BLaER1 (cell line): Measurements from ENCODE around the gene BCLAF1.

Experiments used
- H3K27ac ChIP-seq: shearing (Covaris generic); formaldehyde crosslinking; 2 replicates; pipeline ENCODE4 v1.8.1; 2022
- H3K27me3 ChIP-seq: shearing (Covaris generic); formaldehyde crosslinking; 2 replicates; pipeline ENCODE4 v1.8.1; 2022
- H3K36me3 ChIP-seq: shearing (Covaris generic); formaldehyde crosslinking; 2 replicates; pipeline ENCODE4 v1.8.1; 2022
- H3K4me1 ChIP-seq: shearing (Covaris generic); formaldehyde crosslinking; 2 replicates; pipeline ENCODE4 v1.8.1; 2022
- H3K4me2 ChIP-seq: shearing (Covaris generic); formaldehyde crosslinking; 2 replicates; pipeline ENCODE4 v1.8.1; 2022
- H3K4me3 ChIP-seq: shearing (Covaris generic); formaldehyde crosslinking; 2 replicates; pipeline ENCODE4 v1.8.1; 2022
- H3K9ac ChIP-seq: shearing (Covaris generic); formaldehyde crosslinking; 2 replicates; pipeline ENCODE4 v1.8.1; 2022
- H3K9me3 ChIP-seq: shearing (Covaris generic); formaldehyde crosslinking; 2 replicates; pipeline ENCODE4 v1.8.1; 2022
- H4K20me1 ChIP-seq: shearing (Covaris generic); formaldehyde crosslinking; 2 replicates; pipeline ENCODE4 v1.8.1; 2022
- Cebpa-rat ChIP-seq: shearing (Covaris generic); IDR thresholded peaks from 2 replicates; pipeline ENCODE4 v1.8.1; 2022

The BCLAF1 gene

DNA sequence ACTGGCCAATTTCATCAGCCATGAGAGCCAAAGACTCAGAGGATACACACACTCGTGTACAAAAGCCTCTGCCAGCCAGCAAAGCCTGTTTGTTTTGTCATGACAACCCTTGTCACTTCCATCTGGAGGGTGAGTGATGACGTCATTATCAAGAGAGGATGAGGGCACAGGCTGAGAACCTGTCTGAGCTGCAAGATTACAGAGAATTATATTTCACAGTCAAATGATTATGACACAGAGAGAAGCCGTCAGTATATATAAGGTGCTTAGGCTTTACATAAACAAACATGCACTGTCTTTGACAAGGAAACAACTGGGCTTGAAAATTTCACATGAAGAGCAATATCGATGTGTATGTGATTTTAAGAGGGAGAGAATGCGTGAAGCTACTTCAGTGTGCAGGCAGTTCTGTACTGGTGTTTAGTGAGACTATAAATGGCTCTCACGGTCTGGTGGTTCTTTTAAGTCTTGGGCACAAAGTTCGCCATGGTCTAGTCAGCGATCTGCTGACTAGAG, 36.5 kb upstream of the BCLAF1 start:
- H3K9me3 ChIP-seq = no peaks in the 10 kb centered on the region
- H3K36me3 ChIP-seq = no peaks in the 10 kb centered on the region
- no peaks in the 10 kb centered on the region for H3K27me3 ChIP-seq
- no peak overlapping the region for H3K4me3 ChIP-seq
- no peak overlapping the region for H3K9ac ChIP-seq
- H3K4me2 ChIP-seq = peak overlapping the region; percentile 43
- no peak overlapping the region for H3K27ac ChIP-seq
- H3K4me1 ChIP-seq = peaks cover 12% of the 10 kb centered on the region
- TF ChIP-seq Cebpa-rat = no peak
- H4K20me1 ChIP-seq = no peaks in the 10 kb centered on the region

DNA sequence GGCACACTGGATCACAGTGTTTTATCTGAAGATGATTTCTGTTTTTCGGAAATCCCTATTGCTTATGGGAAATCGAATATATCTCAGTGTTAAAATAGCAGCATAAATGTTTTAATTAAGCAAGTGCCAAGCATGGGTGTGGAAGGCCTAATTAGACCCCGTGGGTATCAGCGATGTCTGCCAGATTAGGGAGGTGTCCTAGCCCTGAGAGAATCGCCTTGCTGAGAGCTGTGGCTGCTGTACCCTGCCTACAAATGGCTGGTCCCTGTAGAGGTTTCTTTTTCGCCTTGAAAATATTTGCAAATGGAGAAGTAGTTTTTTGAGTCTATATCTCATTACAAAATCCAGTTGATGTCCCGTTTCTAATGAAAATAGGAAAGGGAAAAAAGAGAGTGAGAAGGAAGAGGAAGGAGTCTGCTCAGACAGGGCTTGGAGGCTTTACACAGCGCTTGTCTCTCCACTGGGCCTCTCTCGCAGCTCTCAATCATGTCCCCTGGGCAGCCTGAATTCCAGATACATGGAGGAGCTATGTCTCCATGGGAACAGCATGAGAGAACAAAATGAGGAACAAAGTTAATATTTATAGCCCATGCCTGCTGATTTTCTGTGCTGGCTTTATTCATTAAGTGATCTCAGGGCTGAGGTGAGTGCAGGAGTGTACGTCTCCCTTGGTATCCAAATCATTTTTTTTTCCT, 35.2 kb upstream of the BCLAF1 start:
- no peak for TF ChIP-seq Cebpa-rat
- H3K4me3 ChIP-seq = no peak overlapping the region
- H3K4me1 ChIP-seq = peaks cover 12% of the 10 kb centered on the region
- no peaks in the 10 kb centered on the region for H3K9me3 ChIP-seq
- H3K27ac ChIP-seq = no peak overlapping the region
- H3K27me3 ChIP-seq = no peaks in the 10 kb centered on the region
- no peak overlapping the region for H3K9ac ChIP-seq
- no peaks in the 10 kb centered on the region for H3K36me3 ChIP-seq
- H3K4me2 ChIP-seq = no peak overlapping the region
- H4K20me1 ChIP-seq = no peaks in the 10 kb centered on the region

DNA sequence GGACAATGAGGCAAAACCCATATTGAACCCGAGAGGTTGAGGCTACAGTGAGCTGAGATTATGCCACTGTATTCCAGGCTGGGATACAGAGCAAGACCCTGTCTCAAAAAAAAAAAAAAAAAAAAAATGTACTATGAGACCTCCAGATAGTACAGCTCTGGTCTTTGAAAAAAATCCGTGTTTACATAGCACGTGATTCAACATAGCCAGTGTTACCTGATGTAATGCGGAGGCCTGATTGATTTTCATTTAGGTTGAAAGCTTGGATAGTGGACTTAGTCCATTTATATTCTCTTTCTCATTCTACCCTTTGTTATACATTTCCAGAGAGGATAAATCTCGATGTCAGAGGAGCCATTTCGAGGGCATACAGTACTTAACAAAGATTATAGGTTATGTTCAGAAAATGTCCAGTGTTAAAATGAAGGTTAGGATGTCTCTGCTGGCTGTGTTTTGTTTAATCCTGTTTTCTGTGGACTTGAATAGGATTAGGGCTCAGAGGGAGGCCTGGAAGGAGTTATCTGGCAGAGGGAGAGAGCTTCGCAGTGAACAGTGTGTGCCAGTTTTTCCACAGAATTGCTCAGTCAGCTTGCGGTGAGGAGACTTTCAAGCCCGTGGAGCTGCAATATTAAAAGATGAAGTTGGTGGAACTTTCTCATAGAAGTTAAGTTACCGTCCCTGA, 33.9 kb upstream of the BCLAF1 start:
- no peak overlapping the region for H3K4me2 ChIP-seq
- no peaks in the 10 kb centered on the region for H3K9me3 ChIP-seq
- no peaks in the 10 kb centered on the region for H3K36me3 ChIP-seq
- H3K9ac ChIP-seq = no peak overlapping the region
- TF ChIP-seq Cebpa-rat = no peak
- H3K4me3 ChIP-seq = no peak overlapping the region
- no peaks in the 10 kb centered on the region for H3K27me3 ChIP-seq
- H3K27ac ChIP-seq = no peak overlapping the region
- no peaks in the 10 kb centered on the region for H4K20me1 ChIP-seq
- H3K4me1 ChIP-seq = peaks cover 12% of the 10 kb centered on the region

- H3K4me1 ChIP-seq = no peaks in the 10 kb centered on the region
- H3K4me3 ChIP-seq = no peak overlapping the region
- H4K20me1 ChIP-seq = no peaks in the 10 kb centered on the region
- H3K9ac ChIP-seq = no peak overlapping the region
- H3K36me3 ChIP-seq = no peaks in the 10 kb centered on the region
- no peaks in the 10 kb centered on the region for H3K27me3 ChIP-seq
- H3K27ac ChIP-seq = no peak overlapping the region
- H3K9me3 ChIP-seq = no peaks in the 10 kb centered on the region
- TF ChIP-seq Cebpa-rat = no peak
- no peak overlapping the region for H3K4me2 ChIP-seq
Measured at GRCh38 chr6:136319732-136320131, 30.1 kb upstream of the BCLAF1 start.

- no peaks in the 10 kb centered on the region for H3K9me3 ChIP-seq
- H3K9ac ChIP-seq = no peak overlapping the region
- no peak for TF ChIP-seq Cebpa-rat
- no peaks in the 10 kb centered on the region for H3K36me3 ChIP-seq
- H3K4me2 ChIP-seq = no peak overlapping the region
- H3K27ac ChIP-seq = no peak overlapping the region
- H3K27me3 ChIP-seq = no peaks in the 10 kb centered on the region
- no peaks in the 10 kb centered on the region for H4K20me1 ChIP-seq
- H3K4me3 ChIP-seq = no peak overlapping the region
- H3K4me1 ChIP-seq = no peaks in the 10 kb centered on the region
Measured at GRCh38 chr6:136318676-136319075, 29.0 kb upstream of the BCLAF1 start.

DNA sequence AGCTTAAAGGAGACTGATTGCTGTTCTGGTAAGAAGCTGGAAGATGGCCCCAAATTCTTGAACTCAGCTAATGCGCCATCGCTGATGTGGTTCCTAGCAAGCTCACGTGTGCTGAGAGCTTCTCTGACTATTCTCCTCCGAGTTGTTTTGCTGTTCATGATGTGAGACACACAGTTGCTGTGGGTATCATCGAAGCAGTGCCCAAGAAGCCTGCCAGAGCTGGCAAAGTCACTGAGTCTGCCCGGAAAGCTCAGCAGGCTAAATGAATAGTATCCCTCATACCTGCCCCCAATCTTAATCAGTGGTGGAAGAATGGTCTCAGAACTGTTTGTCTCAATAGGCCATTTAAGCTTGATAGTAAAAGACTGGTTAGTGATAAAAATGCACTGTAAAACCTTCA, 28.3 kb upstream of the BCLAF1 start:
- no peaks in the 10 kb centered on the region for H4K20me1 ChIP-seq
- no peak for TF ChIP-seq Cebpa-rat
- H3K9me3 ChIP-seq = no peaks in the 10 kb centered on the region
- no peaks in the 10 kb centered on the region for H3K36me3 ChIP-seq
- no peak overlapping the region for H3K4me3 ChIP-seq
- H3K9ac ChIP-seq = no peak overlapping the region
- H3K27me3 ChIP-seq = no peaks in the 10 kb centered on the region
- no peaks in the 10 kb centered on the region for H3K4me1 ChIP-seq
- no peak overlapping the region for H3K27ac ChIP-seq
- H3K4me2 ChIP-seq = no peak overlapping the region

DNA sequence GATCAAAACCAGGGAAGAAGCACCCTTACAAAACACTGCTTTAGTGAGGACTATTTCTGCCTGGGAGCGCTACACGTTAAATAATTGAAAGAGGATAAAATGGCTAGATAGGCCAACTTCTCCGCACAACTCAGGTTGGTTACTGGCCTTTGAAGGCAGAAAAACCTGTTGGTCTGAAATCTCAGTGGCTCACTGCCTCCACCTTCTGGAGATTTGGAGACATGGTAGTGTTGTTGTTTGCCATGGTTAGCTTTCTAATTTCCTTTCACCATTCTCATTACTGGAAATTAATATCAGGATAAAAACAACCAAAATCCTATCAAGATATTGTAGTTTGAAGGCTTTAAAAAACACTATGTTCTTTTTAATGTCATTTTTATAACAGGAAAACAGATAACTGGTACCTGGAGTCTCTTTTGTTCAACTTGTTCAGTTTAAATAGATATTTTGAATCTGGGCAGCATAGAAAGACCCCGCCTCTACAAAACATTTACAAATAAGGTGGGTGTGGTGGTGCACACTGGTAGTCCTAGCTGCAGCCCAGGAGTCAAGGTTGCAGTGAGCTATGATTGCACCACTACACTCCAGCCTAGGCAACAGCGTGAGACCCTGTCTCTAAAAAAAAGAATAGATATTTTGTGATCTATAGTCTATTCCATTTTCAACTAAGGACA, 27.5 kb upstream of the BCLAF1 start:
- no peaks in the 10 kb centered on the region for H3K36me3 ChIP-seq
- H3K4me1 ChIP-seq = no peaks in the 10 kb centered on the region
- H3K4me2 ChIP-seq = no peak overlapping the region
- no peaks in the 10 kb centered on the region for H3K27me3 ChIP-seq
- no peak overlapping the region for H3K27ac ChIP-seq
- H3K9ac ChIP-seq = no peak overlapping the region
- H3K4me3 ChIP-seq = no peak overlapping the region
- no peak for TF ChIP-seq Cebpa-rat
- no peaks in the 10 kb centered on the region for H3K9me3 ChIP-seq
- no peaks in the 10 kb centered on the region for H4K20me1 ChIP-seq

GRCh38 chr6:136315594-136315993, 25.9 kb upstream of the BCLAF1 start:
- no peaks in the 10 kb centered on the region for H4K20me1 ChIP-seq
- no peak overlapping the region for H3K4me2 ChIP-seq
- H3K36me3 ChIP-seq = no peaks in the 10 kb centered on the region
- no peak for TF ChIP-seq Cebpa-rat
- no peak overlapping the region for H3K4me3 ChIP-seq
- H3K9ac ChIP-seq = no peak overlapping the region
- no peak overlapping the region for H3K27ac ChIP-seq
- H3K9me3 ChIP-seq = no peaks in the 10 kb centered on the region
- H3K4me1 ChIP-seq = no peaks in the 10 kb centered on the region
- no peaks in the 10 kb centered on the region for H3K27me3 ChIP-seq

- Histone ChIP-seq H3K9ac (no peak overlapping the region), H3K9me3 (no peaks in the 10 kb centered on the region), H3K36me3 (no peaks in the 10 kb centered on the region), H3K4me1 (no peaks in the 10 kb centered on the region), H4K20me1 (no peaks in the 10 kb centered on the region), H3K4me2 (no peak overlapping the region), H3K27ac (no peak overlapping the region), H3K27me3 (no peaks in the 10 kb centered on the region), H3K4me3 (no peak overlapping the region)
- no peak for TF ChIP-seq Cebpa-rat
Measured at GRCh38 chr6:136312975-136313374, 23.3 kb upstream of the BCLAF1 start.

DNA sequence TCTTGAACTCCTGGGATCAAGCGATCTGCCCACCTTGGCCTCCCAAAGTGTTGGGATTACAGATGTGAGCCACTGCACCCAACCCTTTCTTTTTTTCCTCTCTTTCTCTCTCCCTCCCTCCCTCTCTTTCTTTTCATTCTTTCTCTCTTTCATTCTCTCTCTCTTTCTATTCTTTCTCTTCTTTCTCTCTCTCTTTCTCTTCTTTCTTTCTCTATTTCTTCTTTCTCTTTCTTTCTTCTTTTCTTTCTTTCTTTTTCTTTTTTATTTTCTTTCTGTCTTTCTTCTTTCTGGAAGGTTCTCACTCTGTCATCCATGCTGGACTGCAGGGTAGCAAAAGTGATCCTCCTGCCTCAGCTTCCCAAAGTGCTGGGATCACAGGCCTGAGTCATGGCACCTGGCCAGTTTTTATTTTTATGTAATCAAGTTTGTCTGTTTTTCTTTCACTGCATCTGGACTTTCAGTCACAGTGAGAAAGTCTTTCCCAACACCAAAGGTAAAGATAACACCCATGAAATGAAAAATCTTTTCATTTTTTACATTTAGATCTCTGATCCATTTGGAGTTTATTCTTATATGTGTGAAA, 20.2 kb upstream of the BCLAF1 start:
- no peak overlapping the region for H3K27ac ChIP-seq
- no peak overlapping the region for H3K4me3 ChIP-seq
- no peaks in the 10 kb centered on the region for H3K27me3 ChIP-seq
- no peaks in the 10 kb centered on the region for H3K36me3 ChIP-seq
- H3K4me2 ChIP-seq = no peak overlapping the region
- H4K20me1 ChIP-seq = no peaks in the 10 kb centered on the region
- no peaks in the 10 kb centered on the region for H3K9me3 ChIP-seq
- H3K4me1 ChIP-seq = no peaks in the 10 kb centered on the region
- H3K9ac ChIP-seq = no peak overlapping the region
- no peak for TF ChIP-seq Cebpa-rat
